Retinal pigment epithelial cell (primary cell): ENCODE measurements around the gene RGS19.

ENCODE experiments used
- DNase-seq: peaks from one replicate; pipeline ENCODE4 v3.0.0-alpha.2; 2010; ENCODE audit warnings: low read depth
- H3K4me3 ChIP-seq: 2 replicates; pipeline ENCODE4 v1.5.1; 2011; ENCODE audit warnings: mild to moderate bottlenecking, low read length, control low read depth, moderate library complexity
- CTCF ChIP-seq: conservative IDR thresholded peaks from 2 replicates; pipeline ENCODE4 v1.5.1; 2011; ENCODE audit warnings: low read depth, low read length, control low read depth, inconsistent platforms

The RGS19 gene

GRCh38 chr20:64111841-64112641 is 32.7 kb upstream of the RGS19 start:
- no peak for DNase-seq
- no peak for TF ChIP-seq CTCF
- no peak overlapping the region for H3K4me3 ChIP-seq

DNA sequence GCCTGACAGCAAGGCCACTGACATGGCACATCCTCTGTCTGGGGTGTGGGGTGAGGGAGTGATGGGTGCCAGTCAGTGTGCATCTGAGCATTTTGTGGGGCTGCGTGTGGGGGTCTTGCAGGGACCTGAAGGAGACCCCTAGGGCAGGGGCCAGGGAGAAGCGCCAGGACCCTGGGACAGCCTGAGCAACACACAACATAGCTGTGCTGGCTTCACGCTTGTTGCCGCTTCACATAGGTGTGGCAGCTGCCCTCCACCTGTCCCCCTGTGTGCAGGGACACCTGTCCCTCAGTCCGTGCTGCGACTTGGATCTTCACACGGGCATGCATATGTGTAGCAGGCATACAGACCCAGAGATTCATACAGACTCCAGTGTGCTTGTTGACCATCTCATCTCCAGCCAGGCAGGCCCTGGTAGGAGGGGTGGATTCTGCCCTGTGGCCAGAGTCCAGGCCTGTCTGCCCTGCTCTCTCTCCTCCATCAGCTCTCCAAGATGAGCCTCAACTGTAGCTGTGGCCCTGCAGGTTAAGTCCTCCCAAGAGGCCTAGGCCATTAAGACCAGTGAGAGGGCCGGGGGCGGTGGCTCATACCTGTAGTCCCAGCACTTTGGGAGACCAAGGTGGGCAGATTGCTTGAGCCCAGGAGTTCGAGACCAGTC is 31.2 kb upstream of the RGS19 start:
- DNase-seq: no peak
- TF ChIP-seq CTCF: no peak
- H3K4me3 ChIP-seq: no peak overlapping the region

DNA sequence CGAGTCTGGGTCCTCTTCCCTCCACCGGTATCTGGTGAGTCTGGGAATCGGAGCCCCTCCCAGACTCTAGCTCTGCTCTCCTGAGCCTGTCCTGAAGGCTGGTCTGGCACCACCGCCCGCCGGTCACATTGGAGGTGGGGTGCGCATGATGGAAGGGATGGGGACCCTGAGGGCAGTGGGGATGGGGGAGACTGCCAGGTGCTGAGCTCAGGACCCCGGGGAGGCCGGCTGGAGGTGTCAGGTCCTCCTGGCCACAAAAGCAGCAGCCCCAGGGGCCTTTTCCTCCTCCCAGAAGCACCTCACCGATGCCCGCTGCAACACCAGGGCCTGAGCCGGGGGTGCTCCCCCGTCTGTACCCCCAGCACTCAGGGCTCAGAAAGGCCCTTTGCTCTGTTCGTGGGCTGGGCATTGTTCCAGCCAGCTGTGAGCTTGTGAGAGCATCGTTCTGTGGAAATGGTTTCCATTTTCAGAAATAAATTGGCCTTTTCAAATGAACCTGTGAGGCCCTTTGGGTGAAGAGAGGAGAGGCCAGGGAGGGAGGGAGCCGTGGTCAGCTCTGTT is 30.6 kb upstream of the RGS19 start:
- H3K4me3 ChIP-seq: no peak overlapping the region
- DNase-seq: no peak
- TF ChIP-seq CTCF: no peak

DNA sequence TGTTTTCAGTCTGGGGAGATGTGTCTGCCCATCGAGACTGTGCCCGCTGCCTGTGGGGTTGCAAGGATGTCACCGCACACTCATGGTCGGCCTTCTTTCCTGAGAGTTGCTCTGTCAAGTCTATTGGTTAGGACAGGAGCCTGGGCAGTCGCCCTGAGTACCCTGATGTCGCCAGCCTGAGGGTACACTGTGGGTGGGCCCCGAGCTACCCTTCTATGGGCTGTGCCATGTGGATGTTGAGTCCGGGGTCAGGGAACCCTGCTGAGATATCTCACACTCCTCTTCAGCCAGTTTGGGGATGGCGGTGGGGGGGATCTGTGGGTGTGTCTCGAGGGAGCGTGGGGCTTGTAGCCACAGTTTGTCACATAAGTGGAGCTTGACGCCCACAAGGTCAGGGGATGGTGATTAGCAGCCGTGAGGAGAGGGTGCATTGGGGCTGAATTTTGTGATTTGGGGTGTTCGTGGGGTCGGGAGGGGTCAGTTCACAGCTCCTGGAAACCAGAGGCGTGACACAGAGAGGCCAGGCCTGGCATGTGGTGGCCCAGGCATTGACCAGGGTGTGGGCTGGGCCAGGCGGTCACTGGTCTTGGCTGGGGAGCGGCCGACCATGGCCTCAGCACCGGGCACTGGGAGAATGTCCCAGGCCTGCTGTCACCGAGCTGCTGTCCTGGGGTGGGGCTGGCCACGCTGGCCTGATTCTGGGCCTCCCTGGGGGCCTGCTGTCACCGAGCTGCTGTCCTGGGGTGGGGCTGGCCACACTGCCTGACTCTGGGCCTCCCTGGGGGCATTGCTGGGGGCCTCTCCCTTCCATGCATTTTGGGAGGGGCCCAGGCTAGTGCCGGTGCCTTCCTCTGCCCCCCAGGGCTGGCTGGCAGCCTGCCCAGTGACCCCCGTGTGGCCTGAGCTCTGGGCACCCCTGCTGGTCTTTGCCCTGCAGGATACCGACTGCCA is 29.7 kb upstream of the RGS19 start:
- H3K4me3 ChIP-seq: no peak overlapping the region
- no peak for DNase-seq
- no peak for TF ChIP-seq CTCF

- no peak for DNase-seq
- no peak overlapping the region for H3K4me3 ChIP-seq
- no peak for TF ChIP-seq CTCF
These were observed 28.6 kb upstream of the RGS19 start for GRCh38 chr20:64107736-64108457.

GRCh38 chr20:64106981-64107735 is 27.8 kb upstream of the RGS19 start, which contains the start of gene NPBWR2:
Gene NPBWR2, minus strand, starts transcription at chr20:64107565. Its CDS starts 734 bp downstream, at chr20:64106831.
- H3K4me3 ChIP-seq: no peak within 1 kb of the TSS
- TF ChIP-seq CTCF: no peak
- no peak for DNase-seq
